HS-5 (cell line): Measurements from ENCODE around the gene CDK1.

ENCODE experiments used
- DNase-seq: peaks from one replicate; pipeline ENCODE4 v3.0.0-alpha.2; 2012; ENCODE audit warnings: low read depth

CDK1 gene

DNA sequence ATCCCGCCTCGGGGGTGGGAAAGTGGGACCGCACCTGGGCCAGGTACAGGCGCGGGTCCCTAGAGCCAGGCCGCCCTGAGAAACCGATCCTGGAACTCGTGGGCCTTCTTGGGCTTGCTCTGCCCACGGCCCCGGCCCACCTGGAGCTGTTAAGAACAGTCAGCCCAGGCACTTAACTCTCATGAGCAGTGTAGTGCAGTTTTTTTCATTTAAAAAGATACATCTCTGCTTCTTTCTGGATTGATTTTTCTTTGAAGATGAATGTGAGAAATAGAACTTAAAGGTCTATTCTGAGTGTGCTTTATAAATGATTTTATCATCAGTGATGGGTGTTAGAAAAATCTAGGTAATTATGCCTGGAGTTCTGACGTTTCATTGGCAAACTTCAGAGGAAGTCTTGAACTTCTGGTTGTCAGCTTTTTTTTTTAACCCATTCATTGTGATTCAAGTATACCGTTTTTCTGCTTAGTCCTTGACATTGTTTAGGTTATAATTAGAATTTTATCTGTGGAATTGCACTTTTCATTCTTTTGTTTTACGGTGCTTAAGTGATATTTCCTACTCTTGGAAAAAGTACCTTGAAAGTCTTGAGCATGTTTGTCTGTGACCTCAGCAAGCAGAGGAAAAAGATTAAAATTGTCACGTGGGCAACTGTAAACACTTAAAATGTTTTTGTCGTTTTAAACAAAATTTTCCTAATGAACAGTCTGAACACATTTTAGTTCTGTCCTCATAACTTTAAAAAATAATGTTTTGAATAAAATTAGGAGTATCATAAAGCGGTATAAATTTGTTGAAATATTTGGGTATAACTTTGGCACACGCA is 906 bp downstream of the CDK1 start:
- no peak for DNase-seq

DNA sequence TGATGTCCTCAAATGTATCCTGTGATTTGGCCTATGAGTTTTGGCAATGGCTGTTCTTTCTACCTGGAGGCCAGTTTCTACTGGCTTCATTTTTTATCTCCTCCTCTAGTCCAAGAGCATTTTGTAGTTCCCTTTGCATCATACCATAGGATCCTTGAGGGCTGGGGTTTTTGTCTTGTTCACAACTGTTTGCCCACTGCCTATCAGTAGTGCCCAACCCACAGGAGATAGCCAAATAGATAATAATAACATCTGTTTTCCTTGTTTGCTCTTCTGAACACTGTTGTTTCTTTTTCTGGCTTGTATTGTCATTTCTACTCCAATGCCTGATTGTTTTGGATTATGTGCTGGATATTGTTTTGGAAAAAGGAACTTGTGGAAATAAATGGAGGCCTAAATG is 3.4 kb downstream of the CDK1 start:
- DNase-seq: no peak

DNA sequence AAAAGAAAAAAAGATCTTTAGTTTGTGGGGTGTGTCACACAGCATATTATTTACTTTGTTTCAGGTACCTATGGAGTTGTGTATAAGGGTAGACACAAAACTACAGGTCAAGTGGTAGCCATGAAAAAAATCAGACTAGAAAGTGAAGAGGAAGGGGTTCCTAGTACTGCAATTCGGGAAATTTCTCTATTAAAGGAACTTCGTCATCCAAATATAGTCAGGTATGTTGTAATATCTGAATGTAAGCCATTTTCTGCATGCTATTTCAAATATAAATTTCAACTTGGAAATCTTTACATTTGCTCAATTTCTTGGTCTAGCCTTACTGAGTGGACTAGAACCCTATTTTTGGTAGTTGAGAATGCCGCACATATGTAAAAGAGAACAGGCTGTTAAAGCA is 6.4 kb downstream of the CDK1 start:
- no peak for DNase-seq

DNA sequence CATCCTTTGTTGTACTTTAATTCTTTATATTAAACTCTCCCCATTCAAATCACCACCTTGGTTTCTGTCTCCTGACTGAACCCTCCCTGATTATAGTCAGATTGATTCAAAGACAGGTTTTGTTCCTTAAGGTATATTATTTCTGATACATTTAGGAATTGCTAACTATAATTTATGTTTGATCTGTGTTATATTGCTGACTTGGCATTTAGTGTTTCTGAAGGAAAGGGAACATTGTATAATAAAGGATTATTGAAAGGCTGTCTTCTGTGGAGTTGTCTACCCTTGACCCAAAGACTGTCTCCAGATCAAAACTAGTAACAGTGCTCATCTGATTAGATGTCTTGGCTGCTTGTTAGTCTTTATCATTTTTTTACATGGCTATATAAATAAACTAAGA is 10.3 kb downstream of the CDK1 start:
- DNase-seq: no peak

DNA sequence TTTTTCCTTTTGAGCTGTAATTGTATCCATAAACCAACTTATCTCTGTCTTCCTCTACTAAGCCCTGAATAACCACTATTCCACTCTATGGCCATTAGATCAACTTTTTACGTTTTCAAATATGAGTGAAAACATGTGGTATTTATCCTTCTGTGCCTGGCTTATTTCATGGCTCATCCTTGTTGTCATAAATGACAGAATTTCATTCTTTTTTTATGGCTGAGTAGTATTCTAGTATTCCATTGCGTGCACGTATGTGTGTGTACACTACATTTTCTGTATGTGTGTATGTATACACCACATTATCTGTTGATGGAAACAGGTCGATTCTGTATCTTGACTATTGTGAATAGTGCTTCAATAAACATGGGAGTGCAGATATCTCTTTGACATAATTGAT is 11.1 kb downstream of the CDK1 start:
- DNase-seq: no peak

DNA sequence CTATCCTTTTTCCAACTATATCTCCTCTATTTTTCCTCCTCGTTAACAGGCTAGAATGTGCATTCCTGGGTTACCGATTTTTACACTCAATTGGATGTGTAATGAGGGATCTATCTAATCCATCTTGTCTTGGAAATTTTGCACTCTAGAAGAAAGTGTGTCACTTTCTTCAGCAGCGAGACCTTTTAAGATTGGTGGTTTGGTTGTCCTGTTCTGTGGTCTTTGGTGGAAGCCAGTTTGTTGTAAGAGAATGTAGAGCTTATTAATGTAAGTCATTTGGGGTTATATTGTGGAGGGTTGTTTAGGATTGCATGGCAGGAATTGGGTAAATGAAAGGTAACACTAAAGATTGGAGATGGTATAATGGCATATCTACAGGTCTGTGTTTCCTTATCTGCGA is 16.7 kb downstream of the CDK1 start:
- DNase-seq: no peak

DNA sequence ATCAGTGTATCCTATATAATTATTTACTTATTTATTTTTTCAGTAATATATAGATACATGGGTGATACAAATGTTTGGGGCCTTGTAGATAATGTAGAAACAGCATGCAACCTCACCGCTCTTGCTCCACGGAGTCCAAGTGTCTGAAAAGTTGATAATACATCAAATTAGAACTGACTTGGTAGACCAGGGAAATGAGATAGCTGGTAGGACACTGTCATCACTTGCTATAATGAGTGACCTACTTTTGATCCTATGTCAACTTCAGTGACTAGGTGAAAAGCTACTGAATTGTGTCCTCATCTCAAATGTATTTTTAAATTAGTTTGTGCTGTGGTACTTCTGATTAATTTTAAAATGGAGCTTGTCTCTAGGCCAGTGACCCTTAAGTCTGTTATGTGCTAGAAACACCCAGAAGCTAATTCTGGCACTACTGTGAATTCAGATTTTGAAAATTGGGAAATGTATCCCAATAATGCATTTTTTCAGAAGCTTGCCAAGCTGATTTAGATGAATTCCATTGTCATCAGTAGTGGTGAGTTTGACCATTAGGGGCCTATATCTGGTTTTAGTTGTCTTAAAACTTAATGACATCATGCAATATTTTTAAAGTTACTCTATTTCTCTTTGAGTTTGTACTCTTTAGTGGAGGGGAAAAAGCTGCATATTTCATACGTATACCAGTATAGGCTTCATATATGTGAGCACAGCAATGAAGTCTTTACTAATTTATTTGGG is 17.4 kb downstream of the CDK1 start:
- no peak for DNase-seq

DNA sequence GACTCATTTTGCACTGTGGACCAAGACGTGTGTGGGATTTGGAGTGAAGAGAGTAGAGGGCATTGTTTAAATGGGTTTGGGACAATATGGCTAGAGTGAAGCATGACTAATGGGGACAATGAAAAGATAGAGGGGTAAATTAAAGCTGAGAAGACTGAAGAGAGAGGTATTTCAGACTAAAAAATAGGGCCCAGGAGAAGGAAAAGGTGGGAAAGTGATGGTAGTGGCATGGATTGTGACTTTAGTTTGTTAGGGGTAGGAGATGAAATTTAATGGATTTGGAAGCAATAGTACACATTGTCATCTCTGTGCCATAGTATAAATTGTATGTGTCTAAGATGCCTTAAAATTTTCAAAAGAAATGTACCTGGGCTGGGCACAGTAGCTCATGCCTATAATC is 18.2 kb downstream of the CDK1 start:
- no peak for DNase-seq

DNA sequence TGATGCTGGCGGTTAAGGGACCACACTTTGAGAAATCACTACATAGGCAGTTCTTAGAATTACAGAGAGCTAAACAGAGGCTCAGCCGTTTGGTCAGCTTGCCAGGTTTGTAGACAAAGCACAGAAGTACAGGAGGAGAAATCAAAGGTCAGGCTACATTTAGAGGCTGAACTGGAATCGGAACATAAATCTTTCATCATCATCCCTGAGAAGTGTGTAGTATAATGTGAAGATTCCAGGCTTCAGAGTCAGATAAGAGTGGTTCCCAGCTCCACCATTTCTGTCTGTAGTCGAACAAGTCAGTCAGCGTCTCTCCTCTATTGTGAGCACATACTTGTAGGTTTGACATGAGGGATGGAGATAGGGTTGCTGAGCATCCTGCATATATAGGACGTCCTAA is 18.9 kb downstream of the CDK1 start:
- no peak for DNase-seq

DNA sequence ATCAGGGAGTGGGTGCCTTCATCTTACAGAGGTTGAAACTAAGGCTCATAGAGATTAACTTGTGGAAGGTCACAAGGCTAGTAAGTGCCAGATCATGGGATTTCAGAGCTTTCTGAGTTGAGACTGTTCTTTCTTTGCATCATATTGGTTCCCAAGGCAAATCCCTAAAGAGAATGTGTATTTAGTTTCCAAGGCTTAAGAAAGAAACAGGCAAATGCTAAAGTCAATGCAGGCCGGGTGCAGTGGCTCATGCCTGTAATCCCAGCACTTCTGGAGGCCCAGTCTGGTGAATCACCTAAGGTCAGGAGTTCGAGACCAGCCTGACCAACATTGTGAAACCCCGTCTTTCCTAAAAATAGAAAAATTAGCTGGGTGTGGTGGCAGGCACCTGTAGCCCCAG is 19.8 kb downstream of the CDK1 start:
- no peak for DNase-seq

DNA sequence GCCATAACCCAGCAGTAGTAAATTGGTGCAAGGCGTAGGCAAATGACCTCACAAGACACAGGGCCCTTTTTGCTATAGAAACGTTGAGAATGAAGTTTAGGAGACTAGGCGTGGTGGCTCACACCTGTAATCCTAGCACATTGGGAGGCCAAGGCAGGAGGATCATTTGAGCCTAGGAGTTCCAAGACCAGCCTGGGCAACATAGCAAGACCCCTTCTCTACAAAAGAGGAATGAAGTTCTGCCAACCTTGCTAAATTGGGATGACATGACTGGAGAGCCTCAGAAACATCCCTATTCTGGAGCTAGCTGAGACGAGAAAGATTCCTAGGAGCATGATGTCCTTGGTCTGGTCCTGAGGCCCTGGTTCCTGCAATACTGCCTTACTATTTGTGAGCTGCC is 20.6 kb downstream of the CDK1 start:
- DNase-seq: no peak

DNA sequence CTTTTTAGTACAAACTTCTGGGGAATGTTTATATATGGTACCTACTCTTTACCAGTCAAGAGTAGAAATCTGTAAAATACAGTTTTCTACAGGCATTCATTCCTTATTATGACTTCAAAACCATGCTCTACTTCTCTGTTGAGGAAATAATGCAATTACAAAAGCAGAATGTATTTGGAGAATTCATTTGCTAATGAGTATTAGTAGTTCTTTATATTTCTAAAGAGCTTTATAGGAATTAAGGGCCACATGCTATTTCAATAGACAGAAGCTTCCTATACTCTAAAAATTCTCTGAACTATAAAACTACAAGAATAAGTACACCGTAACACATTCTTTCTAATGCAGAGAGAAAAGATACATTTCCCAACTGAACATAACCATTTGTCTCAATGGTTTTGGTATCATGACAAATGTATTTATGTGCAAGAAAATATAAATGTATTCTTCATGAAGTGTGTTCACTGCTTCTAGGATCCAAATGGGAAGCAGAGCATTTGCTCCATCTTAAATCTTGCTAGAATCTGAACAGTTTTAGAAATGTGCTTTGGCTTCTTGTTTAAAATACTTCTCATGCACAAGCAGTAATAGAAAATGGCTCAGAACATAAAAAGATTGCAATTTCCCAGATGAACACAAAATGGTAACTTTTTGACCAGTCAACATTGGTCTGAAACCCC is 21.8 kb downstream of the CDK1 start:
- no peak for DNase-seq

DNA sequence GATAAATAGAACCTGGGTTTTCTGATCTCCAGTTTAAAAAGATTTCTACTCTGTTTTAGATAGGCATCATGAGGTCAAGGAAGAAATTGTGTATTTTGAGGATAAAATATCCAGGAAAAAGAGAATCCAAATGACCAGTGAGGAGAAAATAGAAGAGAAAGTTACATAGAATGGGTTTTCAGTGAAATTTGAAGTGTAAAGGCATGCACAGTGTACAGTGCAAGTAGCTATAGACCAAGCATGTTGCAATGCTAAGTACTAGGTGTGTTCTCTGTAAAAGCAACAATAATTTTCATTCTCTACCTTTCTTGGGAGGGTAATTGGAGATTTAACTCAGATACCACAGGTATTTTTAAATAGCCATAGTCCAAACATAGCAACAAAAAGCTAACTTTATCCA is 22.6 kb downstream of the CDK1 start:
- no peak for DNase-seq

DNA sequence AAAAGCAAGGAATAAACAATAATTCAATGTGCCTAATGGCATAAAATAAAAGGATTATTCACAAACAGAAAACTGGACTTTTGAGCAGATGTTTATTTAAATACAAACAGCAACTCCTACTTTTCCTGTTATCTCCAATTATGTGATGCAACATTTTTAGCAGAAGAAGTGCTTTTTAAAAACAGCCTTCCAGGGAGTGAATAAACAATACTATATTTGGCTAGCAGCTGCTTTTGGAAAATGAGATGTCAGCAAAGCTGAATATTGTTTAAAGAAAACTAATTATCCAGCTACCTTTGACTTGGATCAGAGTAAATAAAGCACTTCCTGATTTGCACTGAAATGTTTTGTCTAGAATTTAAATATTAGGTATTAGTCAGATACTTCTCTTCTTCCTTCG is 23.2 kb downstream of the CDK1 start:
- DNase-seq: no peak

DNA sequence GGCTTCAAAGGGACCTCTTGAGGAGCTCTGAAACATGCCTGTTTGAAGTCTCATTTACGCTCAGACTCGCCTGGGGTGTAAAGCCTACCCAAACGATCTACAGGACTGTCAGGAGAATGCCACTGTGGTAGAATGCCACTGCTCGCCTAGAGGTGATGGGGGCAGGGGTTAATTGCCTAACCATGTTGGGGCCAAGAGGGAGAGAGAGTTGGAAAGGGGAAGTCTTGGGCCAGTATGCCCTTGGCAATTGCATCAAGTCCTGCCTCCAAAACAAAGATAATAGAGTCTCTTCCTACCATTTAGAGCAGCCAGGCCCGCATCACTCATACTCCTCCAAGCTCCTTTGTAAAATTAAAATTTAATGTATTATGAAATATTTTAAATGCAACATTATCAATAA is 25.2 kb downstream of the CDK1 start:
- no peak for DNase-seq

DNA sequence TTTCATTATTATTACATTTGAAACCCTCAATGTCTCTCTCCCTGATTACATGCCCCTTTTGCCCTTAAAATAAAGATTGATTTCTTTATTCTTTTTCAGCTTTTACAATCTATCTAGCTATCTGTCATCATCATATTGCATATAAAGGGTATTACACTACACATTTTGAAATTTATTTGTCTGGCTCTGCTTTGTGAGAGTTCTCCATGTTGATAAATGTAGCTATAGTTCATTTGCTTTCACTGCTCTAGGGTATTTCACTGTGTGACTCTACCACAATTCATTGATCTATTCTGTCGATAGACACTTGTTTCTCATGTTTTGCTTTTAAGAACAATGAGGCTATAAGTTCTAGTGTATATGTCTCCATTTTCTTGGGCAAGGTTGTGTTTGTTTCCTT is 25.6 kb downstream of the CDK1 start:
- DNase-seq: no peak

DNA sequence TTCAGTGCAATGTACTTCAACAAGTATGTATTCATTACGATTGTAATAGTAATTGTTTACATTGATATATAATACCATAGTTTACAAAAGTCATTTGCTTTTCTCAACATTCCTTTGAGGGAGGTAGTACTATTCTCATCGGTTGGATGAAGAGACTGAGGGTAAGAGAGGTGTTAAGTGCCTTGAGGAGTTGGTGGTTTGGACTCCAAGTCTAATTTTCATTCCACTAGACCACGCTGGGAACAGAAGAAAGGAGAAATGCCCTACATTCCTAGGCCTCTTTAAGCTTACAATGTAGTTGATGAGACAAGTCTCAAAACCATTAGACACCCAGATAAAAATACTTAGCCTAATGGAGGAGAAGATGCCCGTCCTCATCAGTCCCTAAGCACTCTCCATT is 28.6 kb downstream of the CDK1 start:
- no peak for DNase-seq

DNA sequence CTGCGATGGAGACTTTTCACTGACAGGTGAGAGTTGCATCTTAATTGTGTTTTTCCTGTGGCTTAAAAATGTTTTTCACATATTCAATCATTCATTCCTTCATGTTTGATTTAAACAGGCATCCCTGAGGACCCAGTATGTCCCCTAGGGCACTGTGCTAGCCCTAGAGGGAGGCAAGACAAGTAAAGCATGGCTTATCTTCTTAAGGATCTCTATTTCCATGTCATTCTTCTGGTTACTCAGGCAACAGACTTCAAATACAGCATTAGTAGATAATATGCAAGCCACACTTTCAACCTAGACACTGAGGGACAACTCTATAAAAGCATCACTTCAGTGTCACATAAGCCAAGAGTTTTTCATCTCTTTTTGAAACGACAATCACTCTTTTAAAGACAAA is 29.2 kb downstream of the CDK1 start:
- DNase-seq: no peak

DNA sequence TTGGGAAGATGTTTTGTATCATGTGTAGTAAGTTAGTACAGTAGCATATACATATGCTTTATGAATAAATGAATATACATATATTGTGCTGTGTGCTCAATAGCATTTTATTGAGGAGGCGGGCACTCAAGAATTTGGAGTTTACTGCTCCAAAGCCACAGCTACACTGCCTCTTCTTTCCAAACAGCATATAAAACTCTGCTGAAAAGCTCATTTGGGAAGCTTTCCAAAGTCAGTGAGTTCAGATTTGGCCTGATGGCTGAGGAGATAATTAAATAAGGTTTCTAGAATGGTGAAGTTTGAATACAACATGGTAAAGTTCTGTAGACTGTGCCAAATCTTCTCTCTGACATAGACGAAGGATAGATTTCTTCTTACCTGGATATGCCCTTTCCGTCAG is 29.8 kb downstream of the CDK1 start:
- DNase-seq: no peak

DNA sequence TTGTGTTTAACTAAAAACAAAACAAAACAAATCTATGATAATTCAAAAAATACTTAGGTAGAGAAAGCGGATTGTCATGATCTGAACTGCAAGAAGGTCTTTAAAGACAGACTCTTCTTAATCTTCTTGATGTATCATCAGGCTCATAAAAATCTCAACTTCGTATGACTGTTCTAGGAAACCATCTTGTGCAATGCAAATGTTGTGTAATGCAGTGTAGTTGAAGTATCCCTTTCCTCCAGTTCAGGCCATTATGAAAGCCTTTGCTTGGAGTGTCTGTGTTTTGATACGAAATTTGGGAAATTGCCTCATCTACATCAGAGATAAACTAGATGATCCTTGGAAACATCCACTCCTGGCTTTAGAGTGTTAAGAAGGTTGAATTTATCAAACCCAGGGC is 30.9 kb downstream of the CDK1 start:
- DNase-seq: peak; percentile 60

DNA sequence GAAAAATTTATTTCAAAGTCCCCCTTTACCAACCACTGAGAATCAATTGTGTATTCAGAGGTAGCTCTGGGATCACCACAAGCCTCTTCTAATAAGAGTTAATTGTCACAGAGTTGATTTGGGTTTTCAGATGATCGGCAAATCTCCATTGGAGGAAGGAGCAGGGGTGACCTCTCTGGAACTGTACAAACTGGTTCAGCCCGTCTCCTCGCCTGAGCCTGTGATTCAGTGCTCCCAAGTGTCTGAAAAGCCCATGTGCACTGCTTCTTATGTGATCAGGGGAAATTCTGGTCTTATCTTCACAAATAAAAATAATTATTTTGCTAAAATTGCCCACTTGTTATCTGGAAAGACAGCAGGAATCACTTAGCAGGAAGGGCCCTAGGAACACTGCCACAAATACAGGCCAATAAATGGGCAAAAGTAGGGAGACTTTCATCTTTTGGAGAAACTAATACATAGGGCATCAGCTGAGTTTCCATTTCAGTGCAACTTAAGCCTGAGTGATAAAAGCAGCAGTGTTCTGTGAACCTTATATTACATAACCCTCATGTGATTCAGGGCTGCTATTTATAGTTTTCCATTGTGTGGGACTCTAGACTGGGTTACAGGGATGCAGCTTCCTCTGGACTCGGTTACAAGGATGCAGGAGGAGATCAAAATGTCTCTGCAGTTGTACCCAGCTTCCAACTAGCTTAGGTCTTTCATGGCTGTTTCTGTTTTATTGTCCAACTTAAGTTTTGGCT is 32.3 kb downstream of the CDK1 start:
- no peak for DNase-seq

DNA sequence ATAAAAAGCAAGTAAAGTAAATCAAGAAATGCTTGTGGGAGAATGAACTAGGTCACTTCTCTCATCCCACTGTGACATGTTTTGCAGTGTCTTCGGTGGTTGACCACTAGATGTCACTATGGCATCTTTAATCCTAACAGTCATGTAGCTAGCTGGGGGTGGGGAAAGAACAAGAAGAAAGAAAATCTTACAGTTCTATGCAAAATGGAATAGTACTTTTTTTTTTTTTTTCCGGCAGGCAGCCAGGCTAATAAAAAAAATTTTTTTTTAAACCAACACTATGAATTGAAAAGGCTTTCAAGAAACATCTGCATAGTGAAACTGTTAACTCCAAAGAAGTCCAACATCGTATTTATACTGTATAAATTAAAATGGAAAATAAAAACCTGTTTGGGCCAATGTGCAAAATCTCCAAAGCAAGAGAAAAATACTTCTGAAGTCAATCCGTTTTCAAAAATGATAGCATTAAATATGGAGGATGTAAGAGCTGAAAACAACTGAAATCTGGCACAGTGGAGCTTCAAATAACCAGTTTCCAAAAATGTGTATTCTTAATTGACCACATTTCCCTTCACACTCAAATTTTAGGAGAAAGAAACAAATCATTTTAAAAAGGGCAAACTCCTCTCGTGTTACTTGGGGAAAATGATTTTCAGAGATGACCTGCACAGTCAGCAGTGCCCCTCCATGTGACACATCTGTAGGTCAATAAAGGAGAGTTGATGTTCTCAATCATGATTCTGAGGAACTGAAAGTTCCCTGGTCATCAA is 38.5 kb downstream of the CDK1 start:
- DNase-seq: peak; percentile 56
